ENCODE measurements around the gene MCF2L.

GRCh38 chr13:112983428-112984196 lies 14.6 kb downstream of the MCF2L start:
- no peak for TF ChIP-seq POLR2A (IDR thresholded peaks at IDR 0.05)
- TF ChIP-seq CTCF (IDR thresholded peaks at IDR 0.05), result no peak
